Parathyroid adenoma (tissue), 2 donors: ENCODE results near the gene NEK7.
"Not testable (repeated sequence)": the region's sequence is repeated elsewhere in the genome, so short reads cannot be mapped to it uniquely, and the experiment has no call there.

Experiments used
- H2AFZ ChIP-seq: fragments of 300-600 bp; sonication (generic); one replicate; pipeline ENCODE4 v1.7.0; 2017; ENCODE audit warnings: antibody characterized with exemption, mild to moderate bottlenecking
- H3K27ac ChIP-seq: fragments of 300-600 bp; sonication (generic); one replicate; pipeline ENCODE4 v1.7.0; 2017
- H3K27me3 ChIP-seq: fragments of 300-600 bp; sonication (generic); one replicate; pipeline ENCODE4 v1.7.0; 2017; ENCODE audit warnings: low read length; ENCODE audit not compliant: control insufficient read depth, insufficient read depth
- H3K36me3 ChIP-seq: fragments of 300-600 bp; sonication (generic); one replicate; pipeline ENCODE4 v1.7.0; 2017; ENCODE audit warnings: low read length; ENCODE audit not compliant: control insufficient read depth, insufficient read depth
- H3K4me1 ChIP-seq: fragments of 300-600 bp; sonication (generic); one replicate; pipeline ENCODE4 v1.7.0; 2017; ENCODE audit warnings: control low read depth
- H3K4me2 ChIP-seq: fragments of 300-600 bp; sonication (generic); one replicate; pipeline ENCODE4 v1.7.0; 2017; ENCODE audit warnings: low read length
- H3K4me3 ChIP-seq: fragments of 300-600 bp; sonication (generic); one replicate; pipeline ENCODE4 v1.7.0; 2017; ENCODE audit warnings: low read depth, low read length
- H3K79me2 ChIP-seq: fragments of 300-600 bp; sonication (generic); one replicate; pipeline ENCODE4 v1.7.0; 2017; ENCODE audit warnings: control low read depth
- H3K9ac ChIP-seq: fragments of 300-600 bp; sonication (generic); one replicate; pipeline ENCODE4 v1.7.0; 2017; ENCODE audit warnings: mild to moderate bottlenecking
- H3K9me3 ChIP-seq: fragments of 300-600 bp; sonication (generic); one replicate; pipeline ENCODE4 v1.7.0; 2017; ENCODE audit warnings: low read length; ENCODE audit not compliant: control insufficient read depth
- CTCF ChIP-seq: fragments of 300-600 bp; sonication (generic); IDR thresholded peaks from one replicate; pipeline ENCODE4 v1.7.0; 2017; ENCODE audit warnings: antibody characterized with exemption, mild to moderate bottlenecking
- donor health status: primary hyperparathyroidism.

NEK7 gene

GRCh38 chr1:198191117-198191516 is 34.3 kb downstream of the NEK7 start:
- no peaks in the 10 kb centered on the region for H3K9me3 ChIP-seq
- TF ChIP-seq CTCF: no peak
- H3K79me2 ChIP-seq: peaks cover 10% of the 10 kb centered on the region
- no peaks in the 10 kb centered on the region for H3K4me1 ChIP-seq
- H3K4me3 ChIP-seq: no peak overlapping the region
- H3K27me3 ChIP-seq: no peaks in the 10 kb centered on the region
- H3K36me3 ChIP-seq: no peaks in the 10 kb centered on the region
- no peak overlapping the region for H2AFZ ChIP-seq
- no peak overlapping the region for H3K27ac ChIP-seq
- H3K9ac ChIP-seq: no peak overlapping the region
- H3K4me2 ChIP-seq: no peak overlapping the region

GRCh38 chr1:198193871-198194270 is 37.1 kb downstream of the NEK7 start:
- H3K27ac ChIP-seq, H3K9me3 ChIP-seq, H2AFZ ChIP-seq, H3K9ac ChIP-seq, H3K4me2 ChIP-seq, H3K27me3 ChIP-seq, H3K36me3 ChIP-seq, H3K4me1 ChIP-seq, H3K4me3 ChIP-seq: not testable (repeated sequence)
- peaks cover 18% of the 10 kb centered on the region for H3K79me2 ChIP-seq

- no peak for TF ChIP-seq CTCF
Measured at GRCh38 chr1:198196630-198197029, 39.8 kb downstream of the NEK7 start.

GRCh38 chr1:198197285-198197684 is 40.5 kb downstream of the NEK7 start:
- no peak for TF ChIP-seq CTCF
- no peak overlapping the region for H3K4me2 ChIP-seq
- no peak overlapping the region for H2AFZ ChIP-seq
- peaks cover 23% of the 10 kb centered on the region for H3K79me2 ChIP-seq
- no peaks in the 10 kb centered on the region for H3K4me1 ChIP-seq
- H3K36me3 ChIP-seq: no peaks in the 10 kb centered on the region
- H3K9ac ChIP-seq: no peak overlapping the region
- no peaks in the 10 kb centered on the region for H3K27me3 ChIP-seq
- no peak overlapping the region for H3K4me3 ChIP-seq
- no peak overlapping the region for H3K27ac ChIP-seq
- no peaks in the 10 kb centered on the region for H3K9me3 ChIP-seq

More at GRCh38 chr1:198196630-198197029, 39.8 kb downstream of the NEK7 start:
- no peaks in the 10 kb centered on the region for H3K36me3 ChIP-seq
- H3K79me2 ChIP-seq: peaks cover 23% of the 10 kb centered on the region
- H3K9me3 ChIP-seq: no peaks in the 10 kb centered on the region
- H3K27ac ChIP-seq: no peak overlapping the region
- no peak overlapping the region for H3K9ac ChIP-seq
- H3K4me1 ChIP-seq: no peaks in the 10 kb centered on the region
- no peak overlapping the region for H3K4me3 ChIP-seq
- H3K4me2 ChIP-seq: no peak overlapping the region
- H3K27me3 ChIP-seq: no peaks in the 10 kb centered on the region
- H2AFZ ChIP-seq: no peak overlapping the region

GRCh38 chr1:198199105-198199504 is 42.3 kb downstream of the NEK7 start:
- H3K9me3 ChIP-seq: no peaks in the 10 kb centered on the region
- H3K4me2 ChIP-seq: no peak overlapping the region
- no peak overlapping the region for H3K9ac ChIP-seq
- H3K79me2 ChIP-seq: peaks cover 23% of the 10 kb centered on the region
- no peaks in the 10 kb centered on the region for H3K27me3 ChIP-seq
- H3K4me3 ChIP-seq: no peak overlapping the region
- no peak overlapping the region for H2AFZ ChIP-seq
- no peaks in the 10 kb centered on the region for H3K4me1 ChIP-seq
- H3K27ac ChIP-seq: no peak overlapping the region
- H3K36me3 ChIP-seq: no peaks in the 10 kb centered on the region
- no peak for TF ChIP-seq CTCF
